Mucosa of descending colon (tissue), 3 donors: Measurements from ENCODE around the gene TNIK. TPM values are rescaled to one million over a fixed set of nuclear protein-coding genes. Genes with fewer than 3 reads are reported as not detected.

Experiments
- ATAC-seq: fragments of 200-7000 bp; cut with Tn5 transposase; one replicate; pipeline ENCODE4 v1.9.1; 2020; ENCODE audit warnings: mild to moderate bottlenecking, moderate library complexity
- DNase-seq, 3 donors: peaks; one replicate each; pipeline ENCODE4 v3.0.0-alpha.2; 2020
- H3K36me3 ChIP-seq: fragments of 200-600 bp; one replicate; pipeline ENCODE4 v1.8.0; 2021; ENCODE audit warnings: low read depth, mild to moderate bottlenecking
- H3K4me1 ChIP-seq: fragments of 200-600 bp; one replicate; pipeline ENCODE4 v1.8.0; 2021; ENCODE audit warnings: low read depth, mild to moderate bottlenecking
- H3K4me3 ChIP-seq: fragments of 200-600 bp; one replicate; pipeline ENCODE4 v1.8.0; 2021; ENCODE audit warnings: mild to moderate bottlenecking
- H3K9me3 ChIP-seq: fragments of 200-600 bp; one replicate; pipeline ENCODE4 v1.8.0; 2021; ENCODE audit warnings: mild to moderate bottlenecking
- CTCF ChIP-seq: fragments of 200-600 bp; IDR thresholded peaks from one replicate; pipeline ENCODE4 v1.8.0; 2022; ENCODE audit warnings: antibody characterized with exemption, mild to moderate bottlenecking
- intact Hi-C, 2 donors: fragments of 100-400 bp; cut with DNase I in 1 of 2; cut with micrococcal nuclease in 1 of 2; formaldehyde crosslinking; loops; one replicate each; pipeline versions ENCODE4 v1.11.0 to v1.11.1; 2022; cut with DNase I, micrococcal nuclease
- total RNA-seq, 3 donors: library from RNA; stranded (reverse); fragmentation: NEBNext Ultra II Directional in 2 of 3; extraction: Animal tissue kit (Norgen Biotek cat#: 25700) in 2 of 3; gene quantifications; one replicate each; pipeline versions ENCODE4 v1.2.1 to v1.2.4, GENCODE V29; 2021 to 2023
- donor health status: DM: no; HTN: no; CAD: no; lungs with moderate emphysema.
- donor health status: DM: no; HTN: no; CAD: no.
- donor health status: DM: no; HTN: yes; CAD: no.

Gene TNIK
- total RNA-seq, 3 donors from 2014 or later: 27.2 to 33.0 (median 28.0) TPM

- intact Hi-C loops: no loop called here
- DNase-seq: no peak
- Histone ChIP-seq H3K36me3 (no peaks in the 10 kb centered on the region), H3K9me3 (no peaks in the 10 kb centered on the region), H3K4me1 (no peaks in the 10 kb centered on the region), H3K4me3 (no peak overlapping the region)
- TF ChIP-seq CTCF: no peak
- no peak for ATAC-seq
These were observed 83.6 kb downstream of the TNIK start for GRCh38 chr3:171376596-171376947.

DNA sequence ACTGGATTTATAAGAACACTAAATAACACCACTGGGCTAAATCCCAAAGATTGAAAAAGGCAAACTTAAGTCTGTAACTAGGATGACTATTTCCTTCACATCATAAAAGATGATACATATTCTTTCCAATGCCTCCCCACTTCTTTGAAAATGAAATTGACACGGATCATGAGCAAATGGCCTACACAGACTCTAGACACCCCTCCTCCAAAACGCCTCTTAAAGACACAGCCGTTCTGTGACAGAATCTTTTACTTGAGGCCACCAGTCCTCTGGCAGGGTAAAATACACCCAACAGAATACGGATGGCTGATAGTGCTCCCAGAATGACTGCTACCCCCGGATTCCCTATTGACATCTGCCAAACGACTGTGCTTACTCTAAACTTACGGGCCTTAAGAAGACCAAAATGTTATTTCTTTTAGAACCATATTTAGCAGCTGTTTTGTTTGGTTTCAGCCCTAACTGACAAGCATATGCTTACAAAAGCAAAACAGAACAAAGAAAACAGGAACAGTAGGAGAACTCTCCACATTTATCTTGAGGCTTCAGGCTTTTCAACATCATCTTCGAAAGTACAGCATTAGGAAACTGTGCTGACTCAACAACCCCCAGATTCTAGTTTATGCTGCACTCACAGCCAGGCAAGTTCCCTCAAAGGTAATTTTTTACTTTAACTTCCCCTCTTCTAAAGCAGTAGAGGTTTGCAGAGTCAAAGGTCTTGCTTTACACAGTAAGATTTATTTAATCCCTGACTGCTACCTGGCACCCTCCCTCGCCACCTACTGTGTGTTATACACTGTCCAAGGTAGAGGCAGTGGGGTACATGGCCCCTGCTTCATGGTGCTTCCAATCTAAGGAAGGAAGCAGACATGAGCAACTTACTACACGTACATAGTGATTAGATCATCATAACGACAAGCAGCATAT is 84.3 kb downstream of the TNIK start:
- Histone ChIP-seq H3K4me1 (no peaks in the 10 kb centered on the region), H3K36me3 (no peaks in the 10 kb centered on the region), H3K9me3 (no peaks in the 10 kb centered on the region), H3K4me3 (no peak overlapping the region)
- intact Hi-C loops: no loop called here
- no peak for TF ChIP-seq CTCF
- DNase-seq (no peak), ATAC-seq (peak; percentile 54)

DNA sequence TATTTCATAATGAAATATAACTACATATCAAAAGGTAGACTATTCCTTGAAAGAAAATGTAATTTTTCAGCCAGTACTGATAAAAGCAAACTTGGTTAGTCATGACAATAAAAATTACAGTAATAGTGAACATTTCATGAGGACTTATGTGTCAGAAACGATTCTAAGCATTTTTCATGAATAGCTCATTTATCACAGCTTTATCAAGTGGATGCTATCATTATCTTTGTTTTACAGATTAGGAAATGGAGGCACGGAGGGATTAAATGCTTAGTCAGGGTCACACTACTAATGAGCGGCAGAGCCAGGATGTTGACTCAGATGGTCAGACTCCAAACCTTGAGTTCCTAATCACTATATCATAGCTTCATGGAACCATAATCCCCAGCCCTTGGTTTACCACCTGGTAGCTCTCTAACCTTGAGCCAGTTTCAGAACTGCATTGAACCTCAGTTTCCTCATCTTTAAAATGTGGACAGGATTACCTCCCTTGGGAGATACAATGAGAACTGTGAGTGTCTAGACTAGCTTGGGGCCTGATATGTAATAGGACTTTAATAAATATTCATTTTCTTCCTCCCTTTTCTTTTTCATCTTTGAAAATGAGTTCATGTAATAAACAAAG is 85.4 kb downstream of the TNIK start:
- ATAC-seq (no peak), DNase-seq (no peak)
- Histone ChIP-seq H3K9me3 (no peaks in the 10 kb centered on the region), H3K4me1 (no peaks in the 10 kb centered on the region), H3K36me3 (no peaks in the 10 kb centered on the region), H3K4me3 (no peak overlapping the region)
- no peak for TF ChIP-seq CTCF
- intact Hi-C loops: no loop called here

DNA sequence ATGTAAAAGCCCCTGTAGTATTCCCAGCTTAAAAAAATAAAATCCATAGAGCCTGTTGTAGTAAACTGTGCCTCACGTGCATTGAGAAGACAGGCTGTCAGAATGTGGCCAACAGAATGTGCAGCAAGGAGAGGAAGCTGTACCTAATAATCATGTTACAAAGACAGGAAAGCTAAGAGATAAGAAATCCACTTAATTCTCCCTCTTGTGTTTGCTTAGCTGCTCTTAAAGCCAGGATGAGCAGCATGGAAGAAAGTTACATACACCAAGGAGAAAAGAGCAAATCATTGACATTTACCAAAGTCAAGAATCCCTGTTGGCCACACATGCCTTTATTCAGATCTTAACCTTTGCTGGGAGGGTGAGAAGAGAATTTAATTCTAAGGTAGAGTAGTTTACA is 85.9 kb downstream of the TNIK start:
- no peaks in the 10 kb centered on the region for H3K9me3 ChIP-seq
- no peak for ATAC-seq
- intact Hi-C loops: no loop called here
- DNase-seq: no peak
- TF ChIP-seq CTCF: no peak
- no peaks in the 10 kb centered on the region for H3K36me3 ChIP-seq
- no peak overlapping the region for H3K4me3 ChIP-seq
- no peaks in the 10 kb centered on the region for H3K4me1 ChIP-seq

- Histone ChIP-seq H3K4me1 (no peaks in the 10 kb centered on the region), H3K4me3 (no peak overlapping the region), H3K36me3 (no peaks in the 10 kb centered on the region), H3K9me3 (no peaks in the 10 kb centered on the region)
- intact Hi-C loops: no loop called here
- no peak for TF ChIP-seq CTCF
- ATAC-seq (no peak), DNase-seq (no peak)
These were observed 86.5 kb downstream of the TNIK start for GRCh38 chr3:171373711-171374110.
